ENCODE data around the gene TSHZ1. TPM values are rescaled to one million over a fixed set of nuclear protein-coding genes. Genes with fewer than 3 reads are reported as not detected.

TSHZ1 gene
- total and polyA plus RNA-seq, 7 donors, result 2.0 to 10.5 (median 9.7) TPM

DNA sequence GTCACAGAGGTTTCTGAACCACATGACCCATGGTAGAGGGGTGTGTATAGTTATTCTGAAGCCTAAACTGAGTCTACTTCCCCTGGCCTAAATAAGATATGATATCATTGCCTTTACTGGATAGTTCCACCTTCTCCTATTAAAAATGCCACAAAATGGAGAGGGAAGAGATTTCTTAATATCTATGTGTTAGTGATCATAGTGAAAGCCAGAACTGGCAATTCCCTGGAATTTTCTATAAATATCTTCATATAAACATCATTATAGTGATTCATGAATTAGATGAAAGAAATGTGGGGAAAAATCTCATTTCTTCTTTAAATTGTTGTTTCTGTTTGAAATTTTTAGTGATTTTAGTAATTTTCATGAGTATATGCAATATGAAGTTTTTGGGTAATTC is 45.8 kb downstream of the TSHZ1 start:
- no peaks in the 10 kb centered on the region for H3K27me3 ChIP-seq (ENCODE audit: insufficient read depth in 3 of 3, low read length in 2 of 3)
- intact Hi-C loops (cut with DNase I), result no loop called here
- ATAC-seq (no peak), DNase-seq (no peak)
- H3K27ac ChIP-seq, result no peak overlapping the region
- peaks cover 31% of the 10 kb centered on the region for H3K4me1 ChIP-seq
- no peaks in the 10 kb centered on the region for H3K36me3 ChIP-seq (ENCODE audit: insufficient read depth in 1 of 2, low read depth in 1 of 2)
- TF ChIP-seq, protein P1, sequence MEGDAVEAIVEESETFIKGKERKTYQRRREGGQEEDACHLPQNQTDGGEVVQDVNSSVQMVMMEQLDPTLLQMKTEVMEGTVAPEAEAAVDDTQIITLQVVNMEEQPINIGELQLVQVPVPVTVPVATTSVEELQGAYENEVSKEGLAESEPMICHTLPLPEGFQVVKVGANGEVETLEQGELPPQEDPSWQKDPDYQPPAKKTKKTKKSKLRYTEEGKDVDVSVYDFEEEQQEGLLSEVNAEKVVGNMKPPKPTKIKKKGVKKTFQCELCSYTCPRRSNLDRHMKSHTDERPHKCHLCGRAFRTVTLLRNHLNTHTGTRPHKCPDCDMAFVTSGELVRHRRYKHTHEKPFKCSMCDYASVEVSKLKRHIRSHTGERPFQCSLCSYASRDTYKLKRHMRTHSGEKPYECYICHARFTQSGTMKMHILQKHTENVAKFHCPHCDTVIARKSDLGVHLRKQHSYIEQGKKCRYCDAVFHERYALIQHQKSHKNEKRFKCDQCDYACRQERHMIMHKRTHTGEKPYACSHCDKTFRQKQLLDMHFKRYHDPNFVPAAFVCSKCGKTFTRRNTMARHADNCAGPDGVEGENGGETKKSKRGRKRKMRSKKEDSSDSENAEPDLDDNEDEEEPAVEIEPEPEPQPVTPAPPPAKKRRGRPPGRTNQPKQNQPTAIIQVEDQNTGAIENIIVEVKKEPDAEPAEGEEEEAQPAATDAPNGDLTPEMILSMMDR (IDR thresholded peaks at IDR 0.05), result no peak
- no peak overlapping the region for H3K4me3 ChIP-seq
- H3K9me3 ChIP-seq, result no peaks in the 10 kb centered on the region

DNA sequence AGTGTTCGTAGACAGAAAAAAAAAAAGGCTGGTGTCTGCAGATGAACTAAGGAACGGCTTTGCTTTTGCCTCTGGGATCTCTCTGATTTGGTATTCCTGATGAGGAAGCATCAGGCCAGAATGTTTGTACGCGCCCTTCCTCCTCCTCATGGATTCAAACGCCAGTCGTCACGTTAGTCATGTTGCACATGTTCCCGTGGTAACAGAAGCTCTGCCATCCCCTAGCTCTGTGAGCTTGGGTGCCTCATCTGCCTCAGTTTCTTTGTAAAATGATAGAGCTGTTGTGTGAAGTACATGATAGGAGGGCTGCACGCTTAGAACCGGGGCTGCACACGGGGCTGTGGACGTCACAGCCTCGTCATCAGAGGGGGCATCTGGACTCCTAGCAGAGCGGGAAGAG is 47.0 kb downstream of the TSHZ1 start:
- ATAC-seq, result no peak
- no peaks in the 10 kb centered on the region for H3K9me3 ChIP-seq
- H3K27me3 ChIP-seq (ENCODE audit: insufficient read depth in 3 of 3, low read length in 2 of 3), result no peaks in the 10 kb centered on the region
- DNase-seq, result no peak
- H3K36me3 ChIP-seq (ENCODE audit: insufficient read depth in 1 of 2, low read depth in 1 of 2), result no peaks in the 10 kb centered on the region
- H3K27ac ChIP-seq, result no peak overlapping the region
- peaks cover 20% of the 10 kb centered on the region for H3K4me1 ChIP-seq
- intact Hi-C loops (cut with DNase I), result no loop called here
- no peak overlapping the region for H3K4me3 ChIP-seq
- TF ChIP-seq, protein P1 (IDR thresholded peaks at IDR 0.05), result no peak
- WGBS, 3 donors, result 80 to 90% (median 83%) methylated on average over 14 of the region's 14 CpGs

DNA sequence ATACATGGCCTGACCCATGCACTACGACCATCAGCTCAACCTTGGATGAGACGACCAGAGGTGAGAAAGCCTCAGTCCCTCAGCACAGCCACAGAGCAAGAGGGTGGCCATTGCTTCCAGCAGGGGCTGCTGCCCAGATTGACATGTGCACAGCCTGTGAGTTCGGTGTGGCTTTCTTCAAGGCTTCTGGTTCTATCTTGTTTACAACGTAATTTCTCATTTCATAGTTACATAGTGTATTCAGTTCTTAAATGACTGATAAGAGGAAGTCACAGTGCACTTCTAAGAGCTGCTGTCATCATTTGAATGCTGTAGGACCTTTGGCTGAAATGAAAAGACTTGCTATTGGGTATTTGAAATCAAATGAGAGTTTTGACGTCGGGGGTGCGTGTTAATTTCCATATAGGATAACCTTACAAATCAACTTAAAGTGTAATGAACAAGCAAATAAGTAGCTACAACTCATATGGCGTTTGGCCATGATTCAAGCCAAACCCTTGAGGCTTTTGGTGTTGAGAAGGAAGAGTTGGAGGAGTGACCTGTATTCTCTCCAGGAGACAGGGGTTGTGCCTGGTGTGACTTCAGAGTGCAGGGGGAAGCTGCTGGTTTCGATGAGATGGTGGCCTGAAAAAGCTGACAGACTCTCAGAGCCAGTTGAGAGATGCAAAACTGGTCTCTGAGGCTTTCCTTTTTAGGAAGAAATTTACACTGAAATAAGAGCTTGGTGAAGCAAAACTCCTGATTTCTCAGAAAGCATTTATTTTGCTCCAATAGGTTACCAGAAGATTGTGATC is 51.0 kb downstream of the TSHZ1 start:
- DNase-seq (no peak), ATAC-seq (no peak)
- intact Hi-C loops (cut with DNase I), result no loop called here
- Histone ChIP-seq H3K27me3 (ENCODE audit: insufficient read depth in 3 of 3, low read length in 2 of 3) (no peaks in the 10 kb centered on the region), H3K27ac (no peak overlapping the region), H3K4me1 (peaks cover 11% of the 10 kb centered on the region), H3K9me3 (no peaks in the 10 kb centered on the region), H3K36me3 (ENCODE audit: insufficient read depth in 1 of 2, low read depth in 1 of 2) (no peaks in the 10 kb centered on the region), H3K4me3 (no peak overlapping the region)
- TF ChIP-seq, protein P1 (IDR thresholded peaks at IDR 0.05), result no peak
- 85 to 96% (median 92%) methylated on average over 9 of the region's 9 CpGs for WGBS, 3 donors

DNA sequence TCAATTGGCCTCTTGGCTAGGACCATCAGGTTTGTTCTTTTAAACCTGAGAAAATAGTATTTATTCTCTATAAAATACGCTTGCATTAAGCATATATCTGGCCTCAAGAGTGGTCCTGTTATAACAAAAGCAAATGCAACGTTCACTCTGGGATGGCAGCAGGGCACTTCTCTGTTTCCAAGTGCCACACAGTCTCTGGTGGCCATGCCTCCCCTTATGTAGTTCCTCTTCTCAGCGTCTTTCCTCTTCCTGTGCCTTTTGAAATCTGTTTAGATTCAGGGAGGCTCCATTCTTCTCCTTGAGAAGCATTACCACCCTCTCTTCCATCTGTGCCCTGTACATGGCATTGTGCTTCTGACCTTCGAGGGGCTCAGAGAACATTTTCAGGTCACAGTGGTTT is 51.9 kb downstream of the TSHZ1 start:
- Histone ChIP-seq H3K36me3 (ENCODE audit: insufficient read depth in 1 of 2, low read depth in 1 of 2) (no peaks in the 10 kb centered on the region), H3K4me3 (no peak overlapping the region), H3K4me1 (peaks cover 17% of the 10 kb centered on the region), H3K9me3 (no peaks in the 10 kb centered on the region), H3K27me3 (ENCODE audit: insufficient read depth in 3 of 3, low read length in 2 of 3) (no peaks in the 10 kb centered on the region), H3K27ac (no peak overlapping the region)
- TF ChIP-seq, protein P1 (IDR thresholded peaks at IDR 0.05), result no peak
- intact Hi-C loops (cut with DNase I), result no loop called here
- DNase-seq, result no peak
- WGBS, 3 donors, result 80 to 90% (median 88%) methylated on average over 4 of the region's 4 CpGs
- ATAC-seq, result no peak

DNA sequence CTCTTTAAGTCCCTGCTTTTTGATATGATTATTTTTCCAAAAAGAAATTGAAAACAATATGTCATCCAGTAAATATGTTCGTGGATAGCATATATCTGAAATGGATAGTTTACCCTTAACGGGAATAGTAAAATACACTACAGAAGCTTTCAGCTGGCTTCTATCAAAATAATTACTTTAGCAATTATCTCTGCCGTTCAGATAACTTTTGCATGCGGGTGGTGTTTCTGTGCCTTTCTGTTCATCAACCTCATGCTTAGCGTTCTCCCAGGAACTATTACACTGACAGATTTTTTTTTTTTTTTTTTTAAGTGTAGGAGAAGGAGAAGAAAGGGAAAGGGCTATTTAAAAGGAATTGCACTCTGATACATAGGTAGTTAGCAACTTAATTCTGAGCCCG is 53.6 kb downstream of the TSHZ1 start:
- no peak overlapping the region for H3K4me3 ChIP-seq
- TF ChIP-seq, protein P1 (IDR thresholded peaks at IDR 0.05), result no peak
- H3K27me3 ChIP-seq (ENCODE audit: insufficient read depth in 3 of 3, low read length in 2 of 3), result no peaks in the 10 kb centered on the region
- H3K27ac ChIP-seq, result no peak overlapping the region
- peaks cover 33% of the 10 kb centered on the region for H3K4me1 ChIP-seq
- no peak for ATAC-seq
- intact Hi-C loops (cut with DNase I), result no loop called here
- no peaks in the 10 kb centered on the region for H3K9me3 ChIP-seq
- DNase-seq, result no peak
- WGBS, 3 donors, result 71 to 85% (median 78%) methylated on average over 6 of the region's 6 CpGs
- H3K36me3 ChIP-seq (ENCODE audit: insufficient read depth in 1 of 2, low read depth in 1 of 2), result no peaks in the 10 kb centered on the region

Data from psoas muscle (tissue), 8 donors.